ENCODE measurements around the gene VEPH1.

The VEPH1 gene

GRCh38 chr3:157317895-157318294 is 185.3 kb downstream of the VEPH1 start:
- H3K36me3 ChIP-seq (ENCODE audit: control insufficient read depth, low read length): no peaks in the 10 kb centered on the region
- H3K9me2 ChIP-seq (replicated peaks; ENCODE audit: control insufficient read depth, low read length): no peaks in the 10 kb centered on the region
- H4K20me1 ChIP-seq (ENCODE audit: control insufficient read depth, insufficient read depth, low read depth, low read length): no peaks in the 10 kb centered on the region
- H3K4me3 ChIP-seq (ENCODE audit: low read length): no peak overlapping the region
- no peaks in the 10 kb centered on the region for H3K79me2 ChIP-seq (ENCODE audit: control insufficient read depth, low read length)
- TF ChIP-seq CTCF (IDR thresholded peaks at IDR 0.05; ENCODE audit: low read depth, low read length, poor library complexity, severe bottlenecking) (no peak), EZH2phosphoT487 (IDR thresholded peaks at IDR 0.05; ENCODE audit: borderline replicate concordance, low read length) (no peak)
- H3K27ac ChIP-seq (ENCODE audit: low read depth, low read length): no peak overlapping the region
- H3K4me1 ChIP-seq (ENCODE audit: control insufficient read depth, low read length): no peaks in the 10 kb centered on the region
- H3K9me3 ChIP-seq (ENCODE audit: control insufficient read depth, insufficient read depth, low read length): no peaks in the 10 kb centered on the region
- H3K27me3 ChIP-seq (ENCODE audit: control insufficient read depth, low read length): no peaks in the 10 kb centered on the region
- no peak overlapping the region for H3K4me2 ChIP-seq (ENCODE audit: low read length)
- H3F3A ChIP-seq (ENCODE audit: control insufficient read depth, insufficient read depth): no peaks in the 10 kb centered on the region

GRCh38 chr3:157313186-157313585 is 190.0 kb downstream of the VEPH1 start:
- H3F3A ChIP-seq (ENCODE audit: control insufficient read depth, insufficient read depth): no peaks in the 10 kb centered on the region
- H3K27ac ChIP-seq (ENCODE audit: low read depth, low read length): no peak overlapping the region
- H3K4me1 ChIP-seq (ENCODE audit: control insufficient read depth, low read length): no peaks in the 10 kb centered on the region
- no peaks in the 10 kb centered on the region for H3K9me3 ChIP-seq (ENCODE audit: control insufficient read depth, insufficient read depth, low read length)
- no peak overlapping the region for H3K4me3 ChIP-seq (ENCODE audit: low read length)
- H3K9me2 ChIP-seq (replicated peaks; ENCODE audit: control insufficient read depth, low read length): no peaks in the 10 kb centered on the region
- no peak for TF ChIP-seq EZH2phosphoT487 (IDR thresholded peaks at IDR 0.05; ENCODE audit: borderline replicate concordance, low read length)
- TF ChIP-seq CTCF (IDR thresholded peaks at IDR 0.05; ENCODE audit: low read depth, low read length, poor library complexity, severe bottlenecking): no peak
- no peaks in the 10 kb centered on the region for H3K27me3 ChIP-seq (ENCODE audit: control insufficient read depth, low read length)
- H3K36me3 ChIP-seq (ENCODE audit: control insufficient read depth, low read length): no peaks in the 10 kb centered on the region
- H3K79me2 ChIP-seq (ENCODE audit: control insufficient read depth, low read length): no peaks in the 10 kb centered on the region
- H4K20me1 ChIP-seq (ENCODE audit: control insufficient read depth, insufficient read depth, low read depth, low read length): no peaks in the 10 kb centered on the region
- no peak overlapping the region for H3K4me2 ChIP-seq (ENCODE audit: low read length)

- no peaks in the 10 kb centered on the region for H3K9me3 ChIP-seq (ENCODE audit: control insufficient read depth, insufficient read depth, low read length)
- H3K27ac ChIP-seq (ENCODE audit: low read depth, low read length): no peak overlapping the region
- no peaks in the 10 kb centered on the region for H3K36me3 ChIP-seq (ENCODE audit: control insufficient read depth, low read length)
- H3K9me2 ChIP-seq (replicated peaks; ENCODE audit: control insufficient read depth, low read length): no peaks in the 10 kb centered on the region
- H3K4me1 ChIP-seq (ENCODE audit: control insufficient read depth, low read length): no peaks in the 10 kb centered on the region
- H3K4me3 ChIP-seq (ENCODE audit: low read length): no peak overlapping the region
- no peaks in the 10 kb centered on the region for H3K27me3 ChIP-seq (ENCODE audit: control insufficient read depth, low read length)
- TF ChIP-seq EZH2phosphoT487 (IDR thresholded peaks at IDR 0.05; ENCODE audit: borderline replicate concordance, low read length) (no peak), CTCF (IDR thresholded peaks at IDR 0.05; ENCODE audit: low read depth, low read length, poor library complexity, severe bottlenecking) (no peak)
- no peaks in the 10 kb centered on the region for H3F3A ChIP-seq (ENCODE audit: control insufficient read depth, insufficient read depth)
- no peaks in the 10 kb centered on the region for H4K20me1 ChIP-seq (ENCODE audit: control insufficient read depth, insufficient read depth, low read depth, low read length)
- H3K4me2 ChIP-seq (ENCODE audit: low read length): no peak overlapping the region
- no peaks in the 10 kb centered on the region for H3K79me2 ChIP-seq (ENCODE audit: control insufficient read depth, low read length)
These were observed 190.9 kb downstream of the VEPH1 start for GRCh38 chr3:157312376-157312745.

Data from DOHH2 (cell line).